ENCODE measurements around the gene ALDH5A1. TPM values are rescaled to one million over a fixed set of nuclear protein-coding genes. Genes with fewer than 3 reads are reported as not detected.

ALDH5A1 gene
- 4.6 and 5.5 TPM in 2 replicates for total RNA-seq (2014; rRNA removed; shearing (Covaris generic))

GRCh38 chr6:24494821-24495795 lies at the start of gene ALDH5A1:
Gene ALDH5A1, plus strand, starts transcription at chr6:24494969. Its CDS starts 28 bp downstream, at chr6:24494997.

GRCh38 chr6:24489470-24489869 lies 5.3 kb upstream of the ALDH5A1 start, which contains the start of gene GPLD1:
Gene GPLD1, minus strand, starts transcription at chr6:24489578. Its CDS starts 67 bp downstream, at chr6:24489511.

Other genes starting within 250 kb of the ALDH5A1 start
- gene DCDC2, start 136.9 kb upstream of the ALDH5A1 start, total RNA-seq (2014; rRNA removed; shearing (Covaris generic)) = 0.04 TPM in 1 of 2 replicates, not detected in the other
- 11.1 and 12.3 TPM in 2 replicates for gene MRS2, start 92.0 kb upstream of the ALDH5A1 start, total RNA-seq (2014; rRNA removed; shearing (Covaris generic))
- gene GPLD1, start 5.4 kb upstream of the ALDH5A1 start, total RNA-seq (2014; rRNA removed; shearing (Covaris generic)) = 0.34 and 1.4 TPM in 2 replicates
- 0.05 TPM in 1 of 2 replicates, not detected in the other for gene KIAA0319, start 151.2 kb downstream of the ALDH5A1 start, total RNA-seq (2014; rRNA removed; shearing (Covaris generic))
- 9.1 and 11.2 TPM in 2 replicates for gene TDP2, start 171.9 kb downstream of the ALDH5A1 start, total RNA-seq (2014; rRNA removed; shearing (Covaris generic))
- 2.6 and 6.7 TPM in 2 replicates for gene ACOT13, start 172.1 kb downstream of the ALDH5A1 start, total RNA-seq (2014; rRNA removed; shearing (Covaris generic))
- 32.1 and 33.9 TPM in 2 replicates for gene C6orf62, start 224.2 kb downstream of the ALDH5A1 start, total RNA-seq (2014; rRNA removed; shearing (Covaris generic))

All from A375 (cell line).